Measurements from ENCODE around the gene KRTAP4-9. TPM values are rescaled to one million over a fixed set of nuclear protein-coding genes. Genes with fewer than 3 reads are reported as not detected.

The KRTAP4-9 gene
- total and polyA plus RNA-seq, 9 of the 15 experiments (the other 6 are each of a cell fraction or from before 2014, with no cell fraction given) = not detected

- no peak for TF ChIP-seq ZFP91 (CRISPR knock-in tag; IDR thresholded peaks at IDR 0.05)
- TF ChIP-seq ZNF407 (IDR thresholded peaks at IDR 0.05; ENCODE audit: low read depth) = no peak
- no peak for TF ChIP-seq E4F1 (CRISPR knock-in tag; IDR thresholded peaks at IDR 0.05; ENCODE audit: borderline replicate concordance)
- no peak for TF ChIP-seq HMGN3 (IDR thresholded peaks at IDR 0.05; ENCODE audit: borderline replicate concordance, extremely low read depth, insufficient read length, low read depth, low read length)
- no peak for TF ChIP-seq SPI1 (IDR thresholded peaks at IDR 0.05; ENCODE audit: borderline replicate concordance, low read depth, low read length)
- no peak for TF ChIP-seq CEBPZ (IDR thresholded peaks at IDR 0.05; ENCODE audit: borderline replicate concordance, low read depth, low read length)
- TF ChIP-seq CREB3L1 (IDR thresholded peaks at IDR 0.05; ENCODE audit: borderline replicate concordance, low read depth) = no peak
- no peak for TF ChIP-seq CEBPB (tag; IDR thresholded peaks at IDR 0.05)
These were observed 31.5 kb upstream of the KRTAP4-9 start (continued) for GRCh38 chr17:41073676-41074075.
